Stimulated activated CD4-positive, alpha-beta T cell treated with anti-CD3 and anti-CD28 coated beads, Interleukin-12 subunit alpha, Interleukin-12 subunit beta, amount 100 ng/mL, for 48 hours (primary cell): Measurements from ENCODE around the gene LRRC56.
"Not testable (repeated sequence)": the region's sequence is repeated elsewhere in the genome, so short reads cannot be mapped to it uniquely, and the experiment has no call there.

Experiments
- DNase-seq, 3 donors: peaks; one replicate each; pipeline ENCODE4 v3.0.0-alpha.2; 2020; ENCODE audit warnings: low read depth in 2 of 3, low spot score in 1 of 3

LRRC56 gene

GRCh38 chr11:573146-573759 lies 35.9 kb downstream of the LRRC56 start:
- DNase-seq = no peak

DNA sequence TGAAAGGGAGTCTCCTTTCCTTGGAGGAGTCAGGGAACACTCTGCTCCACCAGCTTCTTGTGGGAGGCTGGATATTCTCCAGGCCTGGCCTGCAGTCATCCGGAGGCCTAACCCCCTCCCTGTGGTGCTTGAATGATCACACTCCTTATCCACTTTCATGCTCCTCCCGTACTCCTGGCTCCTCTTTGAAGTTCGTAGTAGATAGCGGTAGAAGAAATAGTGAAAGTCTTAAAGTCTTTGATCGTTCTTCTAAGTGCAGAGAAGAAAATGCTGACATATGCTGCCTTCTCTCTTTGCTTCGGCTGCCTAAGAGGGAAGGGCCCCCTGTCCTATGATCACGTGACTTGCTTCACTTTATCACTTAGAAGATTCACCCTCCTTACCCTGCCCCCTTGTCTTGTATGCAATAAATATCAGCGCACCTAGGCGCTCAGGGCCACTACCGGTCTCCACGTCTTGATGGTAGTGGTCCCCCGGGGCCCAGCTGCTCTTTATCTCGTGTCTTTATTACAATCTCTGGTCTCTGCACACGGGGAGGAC lies 36.8 kb downstream of the LRRC56 start:
- DNase-seq = not testable (repeated sequence)

DNA sequence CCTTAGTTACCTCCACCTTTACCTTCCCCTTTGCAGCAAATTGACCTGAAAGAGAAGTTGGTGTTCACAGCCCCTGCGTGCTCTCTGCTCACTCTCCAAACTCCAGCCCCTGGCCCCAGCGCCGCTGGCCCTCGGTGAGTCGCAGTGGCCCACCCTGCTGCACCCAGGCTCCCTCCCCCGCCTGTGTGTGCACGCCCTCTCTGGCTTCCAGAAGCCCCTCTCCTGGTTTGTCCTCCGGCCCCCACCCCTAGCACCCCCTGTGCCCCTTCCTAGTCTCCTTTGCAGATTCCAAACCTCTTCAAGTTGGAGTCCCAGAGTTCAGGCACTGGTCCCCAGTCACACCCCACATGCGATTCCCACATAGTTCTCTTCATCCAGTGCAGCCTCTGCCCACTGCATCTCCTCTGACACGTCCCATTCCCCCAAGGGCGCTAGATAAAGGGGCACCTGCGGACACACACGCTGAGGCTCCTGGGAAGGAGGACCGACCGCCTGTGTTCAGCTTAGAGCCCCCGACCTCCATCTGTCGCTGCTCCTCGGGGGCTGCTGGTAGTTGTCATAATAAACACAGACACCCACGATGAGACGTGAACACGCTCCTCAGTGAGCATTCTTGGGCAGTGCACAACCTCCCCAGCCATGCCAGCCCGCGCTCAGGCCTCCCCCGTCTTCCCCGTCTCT lies 37.4 kb downstream of the LRRC56 start:
- DNase-seq = no peak

DNA sequence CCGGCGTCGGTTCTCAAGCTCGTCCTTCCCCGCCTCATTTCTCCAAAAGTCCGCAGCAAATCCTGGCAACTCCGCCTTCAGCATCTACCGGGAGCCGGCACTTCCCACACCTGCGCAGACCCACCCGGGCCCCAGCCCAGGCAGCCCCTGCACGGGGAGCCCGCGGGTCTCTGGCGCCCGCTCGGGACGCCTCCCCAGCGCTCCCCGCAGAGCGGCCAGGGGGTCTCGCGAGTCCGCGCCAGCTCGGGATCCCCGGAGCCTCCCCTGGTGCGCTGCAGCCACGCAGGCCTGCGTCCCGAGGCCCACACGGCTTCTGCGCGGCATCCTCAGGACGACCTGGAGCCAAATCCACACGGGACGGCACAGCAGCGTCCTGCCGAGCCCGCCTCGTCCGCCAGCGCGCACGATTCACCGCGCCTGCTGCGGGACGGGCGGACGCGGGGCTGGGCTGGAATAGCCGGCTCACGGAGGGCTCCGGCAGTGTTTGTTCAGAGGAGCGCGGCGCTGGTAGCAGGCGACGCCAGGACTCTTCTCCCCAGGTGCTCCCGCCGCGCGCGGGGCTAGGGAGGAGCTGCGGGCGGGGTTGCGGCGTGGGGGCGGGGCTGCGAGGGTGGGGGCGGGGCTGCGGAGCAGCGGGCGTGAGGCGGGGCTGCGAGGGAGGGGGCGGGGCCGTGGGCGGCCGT lies 38.1 kb downstream of the LRRC56 start:
- no peak for DNase-seq

GRCh38 chr11:575996-576768 lies 38.9 kb downstream of the LRRC56 start, which contains the start of gene PHRF1:
TSS of gene PHRF1 (plus strand) at chr11:576470. CDS start at chr11:581513, 5,043 bp downstream.
- DNase-seq = peak; percentile 86 to 94 (median 91)

- no peak for DNase-seq
These were observed 39.7 kb downstream of the LRRC56 start for GRCh38 chr11:576811-577610.

- DNase-seq = no peak
These were observed 40.2 kb downstream of the LRRC56 start for GRCh38 chr11:577611-577894.

- no peak for DNase-seq
These were observed 41.1 kb downstream of the LRRC56 start for GRCh38 chr11:578276-579035.

GRCh38 chr11:579830-580601 lies 42.7 kb downstream of the LRRC56 start:
- no peak for DNase-seq

- no peak for DNase-seq
These were observed 44.0 kb downstream of the LRRC56 start for GRCh38 chr11:581342-581741.

- DNase-seq = no peak
These were observed 44.4 kb downstream of the LRRC56 start for GRCh38 chr11:581752-582151.

- DNase-seq = no peak
These were observed 47.0 kb downstream of the LRRC56 start for GRCh38 chr11:584287-584686.

- DNase-seq = no peak
These were observed 49.3 kb downstream of the LRRC56 start for GRCh38 chr11:586376-587316.

DNA sequence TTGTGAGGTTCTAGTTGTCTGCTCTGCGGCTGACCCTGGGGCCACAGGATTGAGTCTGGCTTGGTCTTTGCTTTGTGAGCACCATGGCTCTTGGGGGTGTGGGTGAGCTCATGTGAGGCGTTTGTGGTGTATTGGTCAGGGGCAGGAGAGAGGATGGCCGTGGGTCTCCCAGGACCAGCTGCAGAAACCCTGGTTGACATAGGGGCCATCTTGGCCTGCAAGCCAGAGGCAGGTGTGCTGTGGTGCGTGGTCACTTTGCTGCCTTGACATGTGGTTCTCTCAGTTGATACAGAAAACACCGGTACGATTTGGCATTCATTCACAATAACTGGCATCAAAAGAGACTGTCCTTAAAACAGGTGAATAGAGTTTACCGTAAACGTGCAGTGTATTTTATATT lies 50.2 kb downstream of the LRRC56 start:
- DNase-seq = no peak

GRCh38 chr11:587978-588380 lies 50.7 kb downstream of the LRRC56 start:
- peak; percentile 34 to 69 (median 54) for DNase-seq

DNA sequence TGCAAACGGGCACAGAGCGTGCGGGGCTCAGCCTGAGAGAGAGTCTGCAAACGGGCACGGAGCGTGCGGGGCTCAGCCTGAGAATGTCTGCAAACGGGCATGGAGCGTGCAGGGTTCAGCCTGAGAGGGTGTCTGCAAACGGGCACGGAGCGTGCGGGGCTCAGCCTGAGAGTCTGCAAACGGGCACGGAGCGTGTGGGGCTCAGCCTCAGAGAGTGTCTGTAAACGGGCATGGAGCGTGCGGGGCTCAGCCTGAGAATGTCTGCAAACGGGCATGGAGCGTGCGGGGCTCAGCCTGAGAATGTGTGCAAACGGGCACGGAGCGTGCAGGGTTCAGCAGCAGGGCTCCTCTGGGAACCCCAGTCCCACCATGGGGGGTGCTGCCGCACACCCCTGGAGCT lies 52.5 kb downstream of the LRRC56 start:
- DNase-seq = no peak

GRCh38 chr11:590997-591396 lies 53.7 kb downstream of the LRRC56 start:
- DNase-seq = no peak

DNA sequence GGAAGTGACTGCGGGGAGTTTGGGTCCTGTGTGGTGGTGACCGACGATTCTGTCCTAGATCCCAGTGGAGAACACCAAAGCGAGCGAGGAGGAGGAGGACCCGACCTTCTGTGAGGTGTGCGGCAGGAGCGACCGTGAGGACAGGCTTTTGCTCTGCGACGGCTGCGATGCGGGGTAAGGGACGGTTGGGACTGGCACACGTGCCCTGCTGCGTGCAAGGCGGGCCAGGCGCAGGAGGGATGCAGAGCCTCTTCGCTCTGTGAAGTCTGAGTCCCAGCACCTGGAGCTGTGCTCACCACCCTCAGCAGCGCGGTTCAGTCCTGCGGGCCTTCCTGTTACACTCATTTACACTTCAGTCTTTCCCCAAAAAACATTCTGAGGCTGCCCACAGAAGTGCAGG lies 55.2 kb downstream of the LRRC56 start:
- no peak for DNase-seq
